Endothelial cell of umbilical vein (primary cell): ENCODE results near the gene CARD11. TPM values are rescaled to one million over a fixed set of nuclear protein-coding genes. Genes with fewer than 3 reads are reported as not detected.

Experiments
- BruUV-seq: library from RNA; stranded (reverse); fragments of 400-500 nt; replicated peaks from 2 replicates; lab custom pipeline; 2021; lab: Mats Ljungman, UMichigan
- CTCF ChIA-PET: fragments of 300-600, 350-600 bp; sonication (Branson Sonifier 250); formaldehyde crosslinking; loops from one replicate; lab custom pipeline; 2021; ENCODE audit warnings: antibody characterized with exemption, inconsistent platforms; lab: Charles Lee
- POLR2A ChIA-PET: fragments of 300-600, 350-600 bp; sonication (Branson Sonifier 250); formaldehyde crosslinking; loops from one replicate; lab custom pipeline; 2021; ENCODE audit warnings: antibody characterized with exemption, inconsistent platforms; lab: Charles Lee
- DNase-seq: peaks from one replicate; pipeline ENCODE4 v3.0.0-alpha.2; 2011; ENCODE audit warnings: low read depth, low spot score
- FAIRE-seq: peaks from 2 replicates; lab custom pipeline; 2011; peaks lifted over from hg19 to GRCh38; lab: Jason Lieb, UNC
- H2AFZ ChIP-seq: 2 replicates; pipeline ENCODE4 v1.6.0; 2012; ENCODE audit warnings: low read depth, low read length, control low read depth, inconsistent platforms
- H3K27ac ChIP-seq: 2 replicates; pipeline ENCODE4 v1.5.1; 2011; ENCODE audit warnings: low read depth, mild to moderate bottlenecking, control low read depth, low read length, moderate library complexity; ENCODE audit not compliant: insufficient read depth
- H3K27me3 ChIP-seq, 2 experiments: 2 replicates each; pipeline versions ENCODE4 v1.6.0 to v1.6.1; 2011; ENCODE audit warnings: low read length in 2 of 2, mixed read lengths in 1 of 2; ENCODE audit not compliant: control insufficient read depth in 2 of 2, insufficient read depth in 2 of 2
- H3K36me3 ChIP-seq, 2 experiments: 2 replicates in 1 of 2; 3 replicates in 1 of 2; pipeline ENCODE4 v1.5.1; 2011; ENCODE audit warnings: low read length in 2 of 2, mild to moderate bottlenecking in 1 of 2, moderate library complexity in 1 of 2; ENCODE audit not compliant: control insufficient read depth in 2 of 2, insufficient read depth in 2 of 2; ENCODE audit errors: extremely low read depth in 1 of 2
- H3K4me1 ChIP-seq: 3 replicates; pipeline ENCODE4 v1.5.1; 2011; ENCODE audit warnings: mild to moderate bottlenecking, low read length; ENCODE audit not compliant: control insufficient read depth, insufficient read depth; ENCODE audit errors: extremely low read depth
- H3K4me2 ChIP-seq: 2 replicates; pipeline ENCODE4 v1.6.1; 2011; ENCODE audit warnings: low read length, control low read depth, mixed read lengths; ENCODE audit not compliant: insufficient read depth
- H3K4me3 ChIP-seq, 3 experiments: fragments of 200-600 bp in 1 of 3; sonication (generic), shearing (Covaris generic) in 1 of 3; replicated peaks in 1 of 3; 2 replicates each; pipeline ENCODE4 v1.5.1; 2011 to 2016; ENCODE audit warnings: control low read depth in 3 of 3, low read length in 3 of 3, mild to moderate bottlenecking in 2 of 3, inconsistent platforms in 1 of 3, low read depth in 1 of 3, moderate library complexity in 1 of 3; ENCODE audit not compliant: insufficient read depth in 1 of 3
- H3K79me2 ChIP-seq: 2 replicates; pipeline ENCODE4 v1.6.0; 2012; ENCODE audit warnings: low read length, inconsistent platforms; ENCODE audit not compliant: control insufficient read depth, insufficient read depth
- H3K9ac ChIP-seq: replicated peaks from 2 replicates; pipeline ENCODE3; 2011; ENCODE audit warnings: low read length, control low read depth; ENCODE audit not compliant: insufficient read depth; ENCODE audit errors: extremely low read depth
- H3K9me1 ChIP-seq: replicated peaks from 3 replicates; pipeline ENCODE4 v1.6.0; 2011; ENCODE audit warnings: mild to moderate bottlenecking, low read length; ENCODE audit not compliant: control insufficient read depth, insufficient read depth; ENCODE audit errors: extremely low read depth
- H3K9me3 ChIP-seq: replicated peaks from 2 replicates; pipeline ENCODE4 v1.5.1; 2012; ENCODE audit warnings: low read length, inconsistent platforms; ENCODE audit not compliant: control insufficient read depth, insufficient read depth
- H4K20me1 ChIP-seq: replicated peaks from 2 replicates; pipeline ENCODE3; 2011; ENCODE audit warnings: mild to moderate bottlenecking, low read length; ENCODE audit not compliant: control insufficient read depth, insufficient read depth; ENCODE audit errors: extremely low read depth
- EZH2 ChIP-seq: IDR thresholded peaks from 2 replicates; pipeline ENCODE4 v1.6.1; 2012; ENCODE audit warnings: borderline replicate concordance, low read depth, mild to moderate bottlenecking, moderate library complexity, low read length, inconsistent platforms; ENCODE audit not compliant: severe bottlenecking
- FOS ChIP-seq: IDR thresholded peaks from 2 replicates; pipeline ENCODE4 v1.6.1; 2011; ENCODE audit warnings: mild to moderate bottlenecking, low read length, moderate library complexity, borderline replicate concordance; ENCODE audit not compliant: insufficient read depth
- GATA2 ChIP-seq: IDR thresholded peaks from 2 replicates; pipeline ENCODE4 v1.7.0; 2011; ENCODE audit warnings: low read depth, mild to moderate bottlenecking, moderate library complexity, mixed read lengths, low read length; ENCODE audit not compliant: insufficient read length, insufficient read depth
- JUN ChIP-seq: IDR thresholded peaks from 2 replicates; pipeline ENCODE4 v1.6.1; 2011; ENCODE audit warnings: borderline replicate concordance, low read depth; ENCODE audit not compliant: insufficient read length, insufficient read depth
- MAX ChIP-seq: IDR thresholded peaks from 2 replicates; pipeline ENCODE4 v1.6.1; 2011; ENCODE audit not compliant: insufficient read depth, insufficient read length
- MYC ChIP-seq: IDR thresholded peaks from one replicate; pipeline ENCODE4 v1.6.1; 2011; ENCODE audit warnings: mild to moderate bottlenecking, low read depth, low read length
- POLR2A ChIP-seq: IDR thresholded peaks from 2 replicates; pipeline ENCODE4 v1.6.1; 2012; ENCODE audit warnings: low read depth, mild to moderate bottlenecking, control low read depth, low read length
- POLR2AphosphoS5 ChIP-seq: IDR thresholded peaks from 2 replicates; pipeline ENCODE4 v1.6.1; 2012; ENCODE audit warnings: low read depth, mild to moderate bottlenecking, control low read depth, low read length, moderate library complexity; ENCODE audit not compliant: insufficient read depth
- dilution Hi-C: fragments of 300-500 bp; cut with MboI; formaldehyde crosslinking; loops from one replicate; pipeline ENCODE4 v1.15.0; 2019; ENCODE audit warnings: low sequenced_read_pairs; ENCODE audit not compliant: extremely low pct_ligation_motif_present
- intact Hi-C: fragments of 100-400 bp; cut with micrococcal nuclease; formaldehyde crosslinking; loops from one replicate; pipeline ENCODE4 v1.10.0; 2022
- polyA plus RNA-seq, 4 experiments: library from polyadenylated mRNA; depleted of rRNA in 3 of 4; stranded (reverse) in 3 of 4; unstranded in 1 of 4; fragments of >200 nt; gene quantifications; 2 replicates each; pipeline versions ENCODE4 v1.2.1 to v1.2.3, GENCODE V29; 2011 to 2012; ENCODE audit warnings: missing spikeins in 1 of 4
- total RNA-seq: library from RNA; stranded (reverse); gene quantifications from 2 replicates; pipeline ENCODE4 v1.2.3, GENCODE V29; 2021
- TF ChIP-seq, protein P1 (sequence below), 2 donors: IDR thresholded peaks; 1 replicate in 1 of 2; 2 replicates in 1 of 2; pipeline ENCODE4 v1.5.1; 2011; ENCODE audit warnings: low read length in 2 of 2, mild to moderate bottlenecking in 2 of 2, moderate library complexity in 2 of 2, control low read depth in 1 of 2, inconsistent platforms in 1 of 2, low read depth in 1 of 2; ENCODE audit not compliant: insufficient read depth in 1 of 2; ENCODE audit errors: extremely low read depth in 1 of 2

The CARD11 gene
- total and polyA plus RNA-seq, 2 donors (not counting 3 experiments of a cell fraction or from before 2014, with no cell fraction given), result 20.4 to 41.8 TPM

DNA sequence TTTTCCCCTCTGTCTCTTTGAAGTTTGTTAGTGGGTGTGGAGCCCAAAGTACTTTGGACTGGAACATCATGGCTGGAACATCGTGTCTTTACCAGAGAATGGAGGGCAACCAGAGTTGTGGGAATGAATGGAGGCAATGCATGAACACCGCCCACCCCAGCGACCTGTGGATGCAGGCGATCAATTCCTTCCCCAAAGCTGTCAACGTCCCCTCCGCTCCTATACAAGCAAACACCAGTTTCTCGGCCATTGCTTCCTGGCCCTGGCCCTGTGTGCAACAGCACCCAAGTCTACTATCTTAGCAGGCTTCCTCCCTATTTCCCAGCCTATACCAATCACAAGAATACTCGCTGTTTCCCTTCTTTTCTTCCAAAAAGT, 62.6 kb downstream of the CARD11 start:
- no peaks in the 10 kb centered on the region for H3K27me3 ChIP-seq
- dilution Hi-C loops (no loop called here), intact Hi-C loops (no loop called here)
- H3K4me1 ChIP-seq, result no peaks in the 10 kb centered on the region
- no peak overlapping the region for H3K4me2 ChIP-seq
- no TSS peak for BruUV-seq
- H3K79me2 ChIP-seq, result no peaks in the 10 kb centered on the region
- H3K9me1 ChIP-seq, result no peaks in the 10 kb centered on the region
- FAIRE-seq (no peak), DNase-seq (no peak)
- no peak overlapping the region for H3K9ac ChIP-seq
- H3K27ac ChIP-seq, result no peak overlapping the region
- no peak overlapping the region for H2AFZ ChIP-seq
- CTCF ChIA-PET, result no interaction called here
- H4K20me1 ChIP-seq, result no peaks in the 10 kb centered on the region
- no peaks in the 10 kb centered on the region for H3K9me3 ChIP-seq
- POLR2A ChIA-PET, result no interaction called here
- TF ChIP-seq MYC (no peak), POLR2AphosphoS5 (no peak), MAX (no peak), POLR2A (no peak), EZH2 (no peak), JUN (no peak), FOS (no peak), GATA2 (no peak)
- TF ChIP-seq, protein P1, sequence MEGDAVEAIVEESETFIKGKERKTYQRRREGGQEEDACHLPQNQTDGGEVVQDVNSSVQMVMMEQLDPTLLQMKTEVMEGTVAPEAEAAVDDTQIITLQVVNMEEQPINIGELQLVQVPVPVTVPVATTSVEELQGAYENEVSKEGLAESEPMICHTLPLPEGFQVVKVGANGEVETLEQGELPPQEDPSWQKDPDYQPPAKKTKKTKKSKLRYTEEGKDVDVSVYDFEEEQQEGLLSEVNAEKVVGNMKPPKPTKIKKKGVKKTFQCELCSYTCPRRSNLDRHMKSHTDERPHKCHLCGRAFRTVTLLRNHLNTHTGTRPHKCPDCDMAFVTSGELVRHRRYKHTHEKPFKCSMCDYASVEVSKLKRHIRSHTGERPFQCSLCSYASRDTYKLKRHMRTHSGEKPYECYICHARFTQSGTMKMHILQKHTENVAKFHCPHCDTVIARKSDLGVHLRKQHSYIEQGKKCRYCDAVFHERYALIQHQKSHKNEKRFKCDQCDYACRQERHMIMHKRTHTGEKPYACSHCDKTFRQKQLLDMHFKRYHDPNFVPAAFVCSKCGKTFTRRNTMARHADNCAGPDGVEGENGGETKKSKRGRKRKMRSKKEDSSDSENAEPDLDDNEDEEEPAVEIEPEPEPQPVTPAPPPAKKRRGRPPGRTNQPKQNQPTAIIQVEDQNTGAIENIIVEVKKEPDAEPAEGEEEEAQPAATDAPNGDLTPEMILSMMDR (IDR thresholded peaks at IDR 0.05; ENCODE audit: extremely low read depth in 1 of 2, insufficient read depth in 1 of 2, low read depth in 1 of 2, low read length in 2 of 2), result no peak
- no peak overlapping the region for H3K4me3 ChIP-seq
- no peaks in the 10 kb centered on the region for H3K36me3 ChIP-seq
